ENCODE data around the gene CABP7.

DNA sequence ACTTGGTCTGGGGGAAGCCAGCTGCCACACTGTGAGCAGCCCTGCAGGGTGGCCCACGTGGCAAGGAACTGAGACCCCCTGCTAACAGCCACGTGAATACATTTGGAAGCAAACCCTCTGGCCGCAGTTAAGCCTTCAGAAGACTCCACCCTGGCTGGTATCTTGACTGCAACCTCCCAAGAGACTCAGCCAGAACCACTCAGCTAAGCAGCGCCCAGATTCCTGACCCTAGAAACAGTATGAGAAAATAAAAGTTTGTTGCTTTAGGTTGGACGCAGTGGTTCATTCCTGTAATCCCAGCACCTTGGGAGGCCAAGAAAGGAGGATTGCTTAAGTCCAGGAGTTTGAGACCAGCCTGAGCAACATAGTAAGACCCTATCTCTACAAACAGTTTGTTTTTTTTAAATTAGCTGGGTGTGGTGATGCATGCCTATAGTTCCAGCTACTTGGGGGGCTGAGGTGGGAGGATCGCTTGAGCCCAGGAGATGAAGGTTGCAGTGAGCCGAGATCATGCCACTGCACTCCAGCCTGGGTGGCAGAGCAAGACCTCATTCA lies 38.3 kb downstream of the CABP7 start:
- no peak for TF ChIP-seq POLR2A (IDR thresholded peaks at IDR 0.05)
- TF ChIP-seq, protein P1, sequence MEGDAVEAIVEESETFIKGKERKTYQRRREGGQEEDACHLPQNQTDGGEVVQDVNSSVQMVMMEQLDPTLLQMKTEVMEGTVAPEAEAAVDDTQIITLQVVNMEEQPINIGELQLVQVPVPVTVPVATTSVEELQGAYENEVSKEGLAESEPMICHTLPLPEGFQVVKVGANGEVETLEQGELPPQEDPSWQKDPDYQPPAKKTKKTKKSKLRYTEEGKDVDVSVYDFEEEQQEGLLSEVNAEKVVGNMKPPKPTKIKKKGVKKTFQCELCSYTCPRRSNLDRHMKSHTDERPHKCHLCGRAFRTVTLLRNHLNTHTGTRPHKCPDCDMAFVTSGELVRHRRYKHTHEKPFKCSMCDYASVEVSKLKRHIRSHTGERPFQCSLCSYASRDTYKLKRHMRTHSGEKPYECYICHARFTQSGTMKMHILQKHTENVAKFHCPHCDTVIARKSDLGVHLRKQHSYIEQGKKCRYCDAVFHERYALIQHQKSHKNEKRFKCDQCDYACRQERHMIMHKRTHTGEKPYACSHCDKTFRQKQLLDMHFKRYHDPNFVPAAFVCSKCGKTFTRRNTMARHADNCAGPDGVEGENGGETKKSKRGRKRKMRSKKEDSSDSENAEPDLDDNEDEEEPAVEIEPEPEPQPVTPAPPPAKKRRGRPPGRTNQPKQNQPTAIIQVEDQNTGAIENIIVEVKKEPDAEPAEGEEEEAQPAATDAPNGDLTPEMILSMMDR (IDR thresholded peaks at IDR 0.05): no peak
